ENCODE results near the gene CCNA2. TPM values are rescaled to one million over a fixed set of nuclear protein-coding genes. Genes with fewer than 3 reads are reported as not detected.

CCNA2 gene
- total and polyA plus RNA-seq, 4 donors: 1.4 to 8.8 (median 1.8) TPM

DNA sequence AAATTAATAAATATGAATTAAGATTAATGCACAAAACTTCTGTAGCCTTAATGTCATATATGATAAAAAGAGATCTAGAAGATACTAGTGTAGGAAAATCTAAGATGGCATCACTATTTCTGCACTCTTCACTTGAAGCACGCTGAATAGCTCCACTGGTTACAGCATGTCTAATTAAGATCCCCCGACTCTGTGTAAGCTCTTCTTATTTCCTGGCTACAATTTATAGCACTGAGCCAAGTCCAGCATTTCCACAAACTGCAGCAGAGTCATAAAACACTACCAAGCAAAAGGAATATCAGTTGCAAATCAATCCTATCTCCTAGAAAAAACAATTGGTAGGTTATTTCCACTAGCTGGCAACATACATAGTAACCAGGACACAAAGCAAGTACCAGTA is 1.3 kb upstream of the CCNA2 start:
- Histone ChIP-seq H3K9ac (ENCODE audit: insufficient read depth in 1 of 2, low read length in 2 of 2) (peak overlapping the region in 1 of 2 donors; percentile 61), H3K27me3 (ENCODE audit: control insufficient read depth in 3 of 3, insufficient read depth in 3 of 3, low read length in 2 of 3) (no peaks in the 10 kb centered on the region), H3K27ac (ENCODE audit: low read depth in 1 of 2, low read length in 1 of 2) (no peak overlapping the region), H3K4me3 (no peak overlapping the region), H3K36me3 (ENCODE audit: control insufficient read depth in 4 of 4, insufficient read depth in 4 of 4, low read length in 4 of 4) (peaks cover 2 to 14% (median 6%) of the 10 kb centered on the region in 4 donors), H3K4me1 (ENCODE audit: control insufficient read depth in 5 of 5, insufficient read depth in 5 of 5, low read length in 5 of 5) (peaks cover 0 to 28% (median 2%) of the 10 kb centered on the region in 5 donors), H3K9me3 (ENCODE audit: control insufficient read depth in 4 of 4, insufficient read depth in 3 of 4, low read length in 3 of 4) (no peaks in the 10 kb centered on the region)
- 36 to 50% methylated on average over 2 of the region's 2 CpGs for WGBS, 2 donors
- TF ChIP-seq, protein P1, sequence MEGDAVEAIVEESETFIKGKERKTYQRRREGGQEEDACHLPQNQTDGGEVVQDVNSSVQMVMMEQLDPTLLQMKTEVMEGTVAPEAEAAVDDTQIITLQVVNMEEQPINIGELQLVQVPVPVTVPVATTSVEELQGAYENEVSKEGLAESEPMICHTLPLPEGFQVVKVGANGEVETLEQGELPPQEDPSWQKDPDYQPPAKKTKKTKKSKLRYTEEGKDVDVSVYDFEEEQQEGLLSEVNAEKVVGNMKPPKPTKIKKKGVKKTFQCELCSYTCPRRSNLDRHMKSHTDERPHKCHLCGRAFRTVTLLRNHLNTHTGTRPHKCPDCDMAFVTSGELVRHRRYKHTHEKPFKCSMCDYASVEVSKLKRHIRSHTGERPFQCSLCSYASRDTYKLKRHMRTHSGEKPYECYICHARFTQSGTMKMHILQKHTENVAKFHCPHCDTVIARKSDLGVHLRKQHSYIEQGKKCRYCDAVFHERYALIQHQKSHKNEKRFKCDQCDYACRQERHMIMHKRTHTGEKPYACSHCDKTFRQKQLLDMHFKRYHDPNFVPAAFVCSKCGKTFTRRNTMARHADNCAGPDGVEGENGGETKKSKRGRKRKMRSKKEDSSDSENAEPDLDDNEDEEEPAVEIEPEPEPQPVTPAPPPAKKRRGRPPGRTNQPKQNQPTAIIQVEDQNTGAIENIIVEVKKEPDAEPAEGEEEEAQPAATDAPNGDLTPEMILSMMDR (IDR thresholded peaks at IDR 0.05; ENCODE audit: control extremely low read depth, extremely low read depth): no peak
- DNase-seq: peak in 2 of 3 donors; percentile 33 to 40
- ATAC-seq (ENCODE audit: insufficient read depth, low FRiP score): no peak

DNA sequence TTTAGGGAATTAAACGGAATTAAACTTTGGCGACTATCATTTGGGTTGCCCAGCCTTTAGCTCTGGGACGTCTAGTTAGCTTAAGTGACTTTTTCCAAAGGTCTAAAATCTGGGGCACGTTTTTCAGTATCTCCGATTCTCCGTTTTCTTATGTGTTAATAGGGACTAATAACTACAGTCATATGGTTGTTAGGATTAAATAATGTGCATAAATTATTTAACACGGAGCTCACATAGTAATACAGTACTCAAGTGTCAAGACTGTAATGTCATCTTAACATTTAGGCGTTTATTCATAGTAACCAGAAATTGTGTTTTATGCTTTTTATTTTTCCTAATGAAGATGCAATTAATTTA is 466 bp upstream of the CCNA2 start:
- Histone ChIP-seq H3K4me3 (no peak overlapping the region), H3K27me3 (ENCODE audit: control insufficient read depth in 3 of 3, insufficient read depth in 3 of 3, low read length in 2 of 3) (no peaks in the 10 kb centered on the region), H3K27ac (ENCODE audit: low read depth in 1 of 2, low read length in 1 of 2) (peak overlapping the region in 1 of 2 donors; percentile 89), H3K9me3 (ENCODE audit: control insufficient read depth in 4 of 4, insufficient read depth in 3 of 4, low read length in 3 of 4) (no peaks in the 10 kb centered on the region), H3K36me3 (ENCODE audit: control insufficient read depth in 4 of 4, insufficient read depth in 4 of 4, low read length in 4 of 4) (peaks cover 2 to 14% (median 5%) of the 10 kb centered on the region in 4 donors), H3K9ac (ENCODE audit: insufficient read depth in 1 of 2, low read length in 2 of 2) (peak overlapping the region; percentile 86 to 96), H3K4me1 (ENCODE audit: control insufficient read depth in 5 of 5, insufficient read depth in 5 of 5, low read length in 5 of 5) (peaks cover 0 to 28% (median 2%) of the 10 kb centered on the region in 5 donors)
- TF ChIP-seq, protein P1 (IDR thresholded peaks at IDR 0.05; ENCODE audit: control extremely low read depth, extremely low read depth): no peak
- ATAC-seq (ENCODE audit: insufficient read depth, low FRiP score) (no peak), DNase-seq (no peak)
- 6 to 8% methylated on average over 8 of the region's 8 CpGs for WGBS, 2 donors

DNA sequence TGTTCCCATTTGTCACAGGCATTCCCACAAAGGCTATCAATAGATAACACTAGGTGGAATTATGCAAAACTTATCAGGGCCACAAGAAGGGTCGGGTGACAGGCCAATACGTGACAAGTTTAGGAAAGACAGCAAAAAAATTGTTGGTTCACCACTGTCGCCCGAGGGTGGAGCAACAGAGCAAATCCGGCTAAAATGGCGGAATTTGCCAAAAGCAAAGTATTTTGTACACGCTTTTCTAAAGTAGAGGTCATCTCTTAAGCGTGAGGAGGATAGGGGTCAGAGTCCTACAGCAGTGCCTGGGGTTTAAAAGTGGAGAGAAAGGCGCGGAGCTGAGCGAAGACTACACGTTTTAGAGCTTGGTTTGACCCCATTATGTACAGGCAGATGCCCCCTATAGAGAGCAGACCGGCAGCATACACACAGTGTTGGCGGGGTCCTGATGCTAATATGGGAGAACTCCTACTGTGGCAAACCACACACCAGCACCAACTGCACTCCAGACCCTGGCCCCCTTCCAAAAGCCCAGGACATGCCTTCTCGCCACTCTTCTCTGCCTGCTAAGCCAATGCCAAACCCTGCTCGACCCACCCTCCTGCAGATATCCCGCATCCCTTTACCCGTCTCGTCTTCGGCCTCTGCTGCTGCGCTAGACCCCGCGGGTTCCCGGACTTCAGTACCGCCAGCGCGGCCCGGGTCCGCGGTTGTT is 733 bp downstream of the CCNA2 start:
- H3K36me3 ChIP-seq (ENCODE audit: control insufficient read depth in 4 of 4, insufficient read depth in 4 of 4, low read length in 4 of 4): peaks cover 2 to 12% (median 7%) of the 10 kb centered on the region in 4 donors
- H3K4me3 ChIP-seq: peak overlapping the region; percentile 65
- ATAC-seq (ENCODE audit: insufficient read depth, low FRiP score): no peak
- H3K27ac ChIP-seq (ENCODE audit: low read depth in 1 of 2, low read length in 1 of 2): no peak overlapping the region
- TF ChIP-seq, protein P1 (IDR thresholded peaks at IDR 0.05; ENCODE audit: control extremely low read depth, extremely low read depth): no peak
- peak overlapping the region; percentile 22 to 69 for H3K9ac ChIP-seq (ENCODE audit: insufficient read depth in 1 of 2, low read length in 2 of 2)
- H3K9me3 ChIP-seq (ENCODE audit: control insufficient read depth in 4 of 4, insufficient read depth in 3 of 4, low read length in 3 of 4): no peaks in the 10 kb centered on the region
- H3K4me1 ChIP-seq (ENCODE audit: control insufficient read depth in 5 of 5, insufficient read depth in 5 of 5, low read length in 5 of 5): peaks cover 0 to 28% (median 2%) of the 10 kb centered on the region in 5 donors
- DNase-seq: peak; percentile 39 to 53 (median 49)
- 0 to 2% methylated on average over 30 of the region's 30 CpGs for WGBS, 2 donors
- H3K27me3 ChIP-seq (ENCODE audit: control insufficient read depth in 3 of 3, insufficient read depth in 3 of 3, low read length in 2 of 3): no peaks in the 10 kb centered on the region
